SK-N-SH (cell line): Measurements from ENCODE around the gene MOBP. TPM values are rescaled to one million over a fixed set of nuclear protein-coding genes. Genes with fewer than 3 reads are reported as not detected.

Experiments used
- CTCF ChIA-PET: fragments of 300-600, 350-600 bp; formaldehyde crosslinking; extraction: SDS; loops from one replicate; lab custom pipeline; 2021; lab: Yijun Ruan, JAX
- POLR2A ChIA-PET: fragments of 350-600 bp; sonication (Branson Sonifier 250); formaldehyde crosslinking; extraction: SDS; loops from one replicate; lab custom pipeline; 2020; ENCODE audit warnings: antibody characterized with exemption, inconsistent platforms; lab: Yijun Ruan, JAX
- DNase-seq: peaks from one replicate; pipeline ENCODE4 v3.0.0; 2012
- H2AFZ ChIP-seq: fragments of 200-600 bp; sonication (generic); 2 replicates; pipeline ENCODE4 v1.8.1; 2016; ENCODE audit warnings: antibody characterized with exemption, mild to moderate bottlenecking, low read depth
- H3F3A ChIP-seq: fragments of 200-600 bp; sonication (generic); replicated peaks from 2 replicates; pipeline ENCODE3; 2016; ENCODE audit warnings: antibody characterized with exemption, mild to moderate bottlenecking; ENCODE audit not compliant: insufficient read depth
- H3K27ac ChIP-seq, 2 experiments: fragments of 200-500 bp in 1 of 2; fragments of 200-600 bp in 1 of 2; sonication (Bioruptor generic) in 1 of 2; sonication (generic), shearing (Covaris generic) in 1 of 2; 2 replicates each; pipeline versions ENCODE4 v1.5.1 to v1.6.1; 2014 to 2016; ENCODE audit warnings: low read depth in 2 of 2, inconsistent platforms in 1 of 2, low read length in 1 of 2, mild to moderate bottlenecking in 1 of 2, mixed read lengths in 1 of 2
- H3K27me3 ChIP-seq: fragments of 200-600 bp; sonication (generic), shearing (Covaris generic); 2 replicates; pipeline ENCODE4 v1.6.1; 2016; ENCODE audit warnings: mixed run types; ENCODE audit not compliant: insufficient read depth
- H3K36me3 ChIP-seq, 2 experiments: fragments of 200-500 bp in 1 of 2; fragments of 200-600 bp in 1 of 2; sonication (Bioruptor generic) in 1 of 2; sonication (generic) in 1 of 2; replicated peaks in 1 of 2; 2 replicates each; pipeline versions ENCODE3 to v1.5.1; 2014 to 2016; ENCODE audit warnings: low read length in 1 of 2, mild to moderate bottlenecking in 1 of 2; ENCODE audit not compliant: insufficient read depth in 2 of 2, control insufficient read depth in 1 of 2
- H3K4me1 ChIP-seq, 2 experiments: fragments of 200-500 bp in 1 of 2; fragments of 200-600 bp in 1 of 2; sonication (Bioruptor generic) in 1 of 2; sonication (generic), shearing (Covaris generic) in 1 of 2; 2 replicates each; pipeline versions ENCODE4 v1.5.1 to v1.6.1; 2014 to 2016; ENCODE audit warnings: low read depth in 1 of 2, low read length in 1 of 2, mixed run types in 1 of 2; ENCODE audit not compliant: insufficient read depth in 2 of 2, control insufficient read depth in 1 of 2
- H3K4me2 ChIP-seq: fragments of 200-600 bp; sonication (generic), shearing (Covaris generic); 2 replicates; pipeline ENCODE4 v1.6.1; 2017; ENCODE audit warnings: mixed run types
- H3K4me3 ChIP-seq, 2 experiments: fragments of 200-500 bp in 1 of 2; fragments of 200-600 bp in 1 of 2; sonication (Bioruptor generic) in 1 of 2; sonication (generic), shearing (Covaris generic) in 1 of 2; 2 replicates each; pipeline versions ENCODE4 v1.5.1 to v1.8.1; 2014 to 2016; ENCODE audit warnings: low read depth in 2 of 2, inconsistent platforms in 1 of 2, low read length in 1 of 2, mild to moderate bottlenecking in 1 of 2, mixed read lengths in 1 of 2, moderate library complexity in 1 of 2
- H3K79me2 ChIP-seq: fragments of 200-600 bp; sonication (generic); 2 replicates; pipeline ENCODE4 v1.8.1; 2017; ENCODE audit warnings: mild to moderate bottlenecking; ENCODE audit not compliant: insufficient read depth
- H3K9ac ChIP-seq: fragments of 200-600 bp; sonication (generic); 2 replicates; pipeline ENCODE4 v1.6.1; 2017; ENCODE audit warnings: mixed run types
- H3K9me2 ChIP-seq: fragments of 200-600 bp; sonication (generic); 2 replicates; pipeline ENCODE4 v1.6.1; 2017; ENCODE audit warnings: mixed run types
- H3K9me3 ChIP-seq: fragments of 200-600 bp; sonication (generic); 2 replicates; pipeline ENCODE4 v1.6.1; 2017; ENCODE audit warnings: mixed run types, mild to moderate bottlenecking, moderate library complexity
- H4K20me1 ChIP-seq: fragments of 200-600 bp; sonication (generic); 2 replicates; pipeline ENCODE4 v1.6.1; 2017; ENCODE audit warnings: mild to moderate bottlenecking, mixed run types; ENCODE audit not compliant: insufficient read depth
- EP300 ChIP-seq, 2 experiments: IDR thresholded peaks; 2 replicates each; pipeline versions ENCODE4 v1.4.0 to v1.6.1; 2012; ENCODE audit warnings: borderline replicate concordance in 1 of 2, low read depth in 1 of 2, low read length in 1 of 2
- FOSL2 ChIP-seq: IDR thresholded peaks from 2 replicates; pipeline ENCODE4 v1.4.0; 2012; ENCODE audit warnings: low read depth, mild to moderate bottlenecking, moderate library complexity, borderline replicate concordance
- FOXJ3 ChIP-seq: sonication (generic); formaldehyde crosslinking; IDR thresholded peaks from 2 replicates; pipeline ENCODE4 v1.5.1; 2020; ENCODE audit warnings: mild to moderate bottlenecking, missing genetic modification reagents
- FOXM1 ChIP-seq: IDR thresholded peaks from 2 replicates; pipeline ENCODE4 v1.4.0; 2012; ENCODE audit warnings: low read depth, mild to moderate bottlenecking
- GATA2 ChIP-seq: sonication (generic); formaldehyde crosslinking; IDR thresholded peaks from 2 replicates; pipeline ENCODE4 v1.5.0; 2020; ENCODE audit warnings: mild to moderate bottlenecking, missing genetic modification reagents
- MEF2A ChIP-seq: IDR thresholded peaks from 2 replicates; pipeline ENCODE4 v1.4.0; 2012; ENCODE audit warnings: low read depth, borderline replicate concordance
- NFIC ChIP-seq: IDR thresholded peaks from 2 replicates; pipeline ENCODE4 v1.4.0; 2012; ENCODE audit warnings: borderline replicate concordance
- NRF1 ChIP-seq: IDR thresholded peaks from 2 replicates; pipeline ENCODE4 v1.6.1; 2012; ENCODE audit warnings: low read depth, mild to moderate bottlenecking, low read length
- TAF1 ChIP-seq: IDR thresholded peaks from 2 replicates; pipeline ENCODE4 v1.6.1; 2012; ENCODE audit warnings: low read depth, mild to moderate bottlenecking, low read length, moderate library complexity, borderline replicate concordance
- TCF12 ChIP-seq: IDR thresholded peaks from 2 replicates; pipeline ENCODE4 v1.4.0; 2012
- TEAD4 ChIP-seq: IDR thresholded peaks from 2 replicates; pipeline ENCODE4 v1.4.0; 2012; ENCODE audit warnings: mild to moderate bottlenecking, borderline replicate concordance; ENCODE audit not compliant: insufficient read depth
- WGBS: methylation state at CpG from one replicate; pipeline ENCODE4 v1.1.6; 2017; ENCODE audit warnings: low lambda C conversion rate; 5-methylcytosine and 5-hydroxymethylcytosine counted together
- polyA plus RNA-seq, 3 experiments: library from polyadenylated mRNA; depleted of rRNA; stranded (reverse); fragments of >200 nt; gene quantifications; 2 replicates each; pipeline ENCODE4 v1.2.3, GENCODE V29; 2012
- TF ChIP-seq, protein P1 (sequence below): fragments of 150-350 bp; IDR thresholded peaks from 2 replicates; pipeline ENCODE4 v1.6.1; 2017; ENCODE audit warnings: antibody characterized with exemption, low read length, low read depth, borderline replicate concordance
- TF ChIP-seq, protein P2 (sequence below): IDR thresholded peaks from 2 replicates; pipeline ENCODE4 v1.4.0; 2012; ENCODE audit warnings: low read depth, borderline replicate concordance
- TF ChIP-seq, protein P3 (sequence below): IDR thresholded peaks from 2 replicates; pipeline ENCODE4; 2012
- TF ChIP-seq, protein P4 (sequence below): IDR thresholded peaks from 2 replicates; pipeline ENCODE4 v1.4.0; 2012; ENCODE audit warnings: low read depth

MOBP gene
- polyA plus RNA-seq, 1 of the 3 experiments (the other 2 are of a cell fraction): not detected

DNA sequence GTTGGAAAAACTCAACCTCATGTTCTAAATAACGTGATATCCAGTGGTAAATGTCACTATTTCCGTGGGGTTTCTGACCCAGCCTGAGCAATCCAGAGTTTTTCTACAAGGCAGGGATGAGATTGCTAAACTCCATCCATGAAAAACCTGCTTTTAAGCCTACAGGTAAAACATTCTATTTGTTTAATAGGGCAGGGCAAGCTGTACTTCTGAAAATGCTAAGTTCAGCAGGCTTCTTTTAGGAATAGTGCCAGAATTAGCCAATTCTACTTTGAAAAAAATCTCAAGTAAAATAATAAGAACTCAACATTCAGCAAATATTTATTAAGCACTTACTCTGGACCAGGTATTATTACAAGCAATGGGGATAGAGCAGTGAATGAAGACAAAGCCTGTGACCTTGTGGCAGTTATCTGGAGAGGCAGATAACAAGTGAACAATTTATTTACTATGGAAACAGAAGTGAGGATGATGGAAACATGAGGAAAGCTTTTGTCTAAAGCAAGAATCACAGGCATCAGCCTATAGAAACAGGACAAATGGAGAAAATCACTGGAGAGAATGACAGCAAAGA, 47.7 kb upstream of the MOBP start:
- H3K27me3 ChIP-seq: no peaks in the 10 kb centered on the region
- CTCF ChIA-PET: interaction anchor here (0.6 to 1.5 kb wide), 2 partner anchors 51 to 78 kb away, joined by 3 to 8 read pairs; no protein-coding TSS in a partner anchor
- peaks cover 0 to 2% of the 10 kb centered on the region in 2 experiments; a peak in 1 of 4 replicates for H3K4me1 ChIP-seq
- no peak overlapping the region for H3K4me2 ChIP-seq
- H4K20me1 ChIP-seq: no peaks in the 10 kb centered on the region
- H3K9ac ChIP-seq: no peak overlapping the region
- no peak overlapping the region for H3K4me3 ChIP-seq
- H3K36me3 ChIP-seq: no peaks in the 10 kb centered on the region
- POLR2A ChIA-PET: no interaction called here
- H3K27ac ChIP-seq: no peak overlapping the region
- H3K79me2 ChIP-seq: no peaks in the 10 kb centered on the region
- H3K9me2 ChIP-seq: no peaks in the 10 kb centered on the region
- no peak for DNase-seq
- 67% methylated on average over 2 of the region's 2 CpGs for WGBS
- H2AFZ ChIP-seq: no peak overlapping the region
- peaks cover 8% of the 10 kb centered on the region for H3F3A ChIP-seq
- TF ChIP-seq TCF12 (no peak), TEAD4 (no peak), FOSL2 (no peak), TAF1 (no peak), FOXJ3 (CRISPR knock-in tag) (no peak), EP300 (IDR thresholded peaks at IDR 0.05; ENCODE audit: borderline replicate concordance in 1 of 2, low read depth in 1 of 2, low read length in 1 of 2) (no peak), NRF1 (no peak), NFIC (no peak), FOXM1 (no peak), GATA2 (CRISPR knock-in tag) (no peak), MEF2A (no peak)
- TF ChIP-seq, protein P1, sequence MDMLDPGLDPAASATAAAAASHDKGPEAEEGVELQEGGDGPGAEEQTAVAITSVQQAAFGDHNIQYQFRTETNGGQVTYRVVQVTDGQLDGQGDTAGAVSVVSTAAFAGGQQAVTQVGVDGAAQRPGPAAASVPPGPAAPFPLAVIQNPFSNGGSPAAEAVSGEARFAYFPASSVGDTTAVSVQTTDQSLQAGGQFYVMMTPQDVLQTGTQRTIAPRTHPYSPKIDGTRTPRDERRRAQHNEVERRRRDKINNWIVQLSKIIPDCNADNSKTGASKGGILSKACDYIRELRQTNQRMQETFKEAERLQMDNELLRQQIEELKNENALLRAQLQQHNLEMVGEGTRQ: no peak
- TF ChIP-seq, protein P2, sequence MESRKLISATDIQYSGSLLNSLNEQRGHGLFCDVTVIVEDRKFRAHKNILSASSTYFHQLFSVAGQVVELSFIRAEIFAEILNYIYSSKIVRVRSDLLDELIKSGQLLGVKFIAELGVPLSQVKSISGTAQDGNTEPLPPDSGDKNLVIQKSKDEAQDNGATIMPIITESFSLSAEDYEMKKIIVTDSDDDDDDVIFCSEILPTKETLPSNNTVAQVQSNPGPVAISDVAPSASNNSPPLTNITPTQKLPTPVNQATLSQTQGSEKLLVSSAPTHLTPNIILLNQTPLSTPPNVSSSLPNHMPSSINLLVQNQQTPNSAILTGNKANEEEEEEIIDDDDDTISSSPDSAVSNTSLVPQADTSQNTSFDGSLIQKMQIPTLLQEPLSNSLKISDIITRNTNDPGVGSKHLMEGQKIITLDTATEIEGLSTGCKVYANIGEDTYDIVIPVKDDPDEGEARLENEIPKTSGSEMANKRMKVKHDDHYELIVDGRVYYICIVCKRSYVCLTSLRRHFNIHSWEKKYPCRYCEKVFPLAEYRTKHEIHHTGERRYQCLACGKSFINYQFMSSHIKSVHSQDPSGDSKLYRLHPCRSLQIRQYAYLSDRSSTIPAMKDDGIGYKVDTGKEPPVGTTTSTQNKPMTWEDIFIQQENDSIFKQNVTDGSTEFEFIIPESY: no peak
- TF ChIP-seq, protein P3, sequence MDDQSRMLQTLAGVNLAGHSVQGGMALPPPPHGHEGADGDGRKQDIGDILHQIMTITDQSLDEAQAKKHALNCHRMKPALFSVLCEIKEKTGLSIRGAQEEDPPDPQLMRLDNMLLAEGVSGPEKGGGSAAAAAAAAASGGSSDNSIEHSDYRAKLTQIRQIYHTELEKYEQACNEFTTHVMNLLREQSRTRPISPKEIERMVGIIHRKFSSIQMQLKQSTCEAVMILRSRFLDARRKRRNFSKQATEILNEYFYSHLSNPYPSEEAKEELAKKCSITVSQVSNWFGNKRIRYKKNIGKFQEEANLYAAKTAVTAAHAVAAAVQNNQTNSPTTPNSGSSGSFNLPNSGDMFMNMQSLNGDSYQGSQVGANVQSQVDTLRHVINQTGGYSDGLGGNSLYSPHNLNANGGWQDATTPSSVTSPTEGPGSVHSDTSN: no peak
- TF ChIP-seq, protein P4, sequence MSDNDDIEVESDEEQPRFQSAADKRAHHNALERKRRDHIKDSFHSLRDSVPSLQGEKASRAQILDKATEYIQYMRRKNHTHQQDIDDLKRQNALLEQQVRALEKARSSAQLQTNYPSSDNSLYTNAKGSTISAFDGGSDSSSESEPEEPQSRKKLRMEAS: no peak
- no peaks in the 10 kb centered on the region for H3K9me3 ChIP-seq
